Peyer's patch (tissue), 4 donors: Measurements from ENCODE around the gene SPRN. TPM values are rescaled to one million over a fixed set of nuclear protein-coding genes. Genes with fewer than 3 reads are reported as not detected.

Source experiments
- DNase-seq, 3 donors: peaks; one replicate each; pipeline ENCODE4 v3.0.0-alpha.2; 2017 to 2019
- H3K27ac ChIP-seq, 4 donors: fragments of 200-600 bp; sonication (generic); one replicate each; pipeline ENCODE4 v1.5.1; 2016 to 2019
- H3K27me3 ChIP-seq, 2 donors: fragments of 200-600 bp; sonication (generic); one replicate each; pipeline ENCODE4 v1.5.1; 2019
- H3K36me3 ChIP-seq, 3 donors: fragments of 200-600 bp; sonication (generic); one replicate each; pipeline ENCODE4 v1.5.1; 2016 to 2019
- H3K4me1 ChIP-seq, 4 donors: fragments of 200-600 bp; sonication (generic); one replicate each; pipeline ENCODE4 v1.5.1; 2016 to 2019
- H3K4me3 ChIP-seq, 4 donors: fragments of 200-600 bp; sonication (generic); 1 replicate in 3 of 4; 2 replicates in 1 of 4; pipeline ENCODE4 v1.5.1; 2016 to 2019; ENCODE audit warnings: mild to moderate bottlenecking in 1 of 4
- H3K9me3 ChIP-seq, 4 donors: fragments of 200-600 bp; sonication (generic); one replicate each; pipeline ENCODE4 v1.5.1; 2016 to 2019; ENCODE audit warnings: mild to moderate bottlenecking in 1 of 4
- POLR2A ChIP-seq, 2 donors: fragments of 450-650 bp; IDR thresholded peaks; one replicate each; pipeline ENCODE4 v1.5.1; 2017; ENCODE audit warnings: antibody characterized with exemption in 2 of 2, mild to moderate bottlenecking in 2 of 2, moderate library complexity in 2 of 2
- total RNA-seq, 4 donors: library from RNA; depleted of rRNA; stranded (reverse); fragments of >200 nt; gene quantifications; one replicate each; pipeline ENCODE4 v1.1.0, GENCODE V29; 2016
- TF ChIP-seq, protein P1 (sequence below), 6 experiments: fragments of 450-650 bp in 4 of 6; fragments of 200-600 bp in 2 of 6; sonication (generic) in 1 of 6; IDR thresholded peaks; one replicate each; pipeline ENCODE4 v1.5.1; 2017 to 2019; ENCODE audit warnings: antibody characterized with exemption in 6 of 6, mild to moderate bottlenecking in 3 of 6, moderate library complexity in 1 of 6

SPRN gene
- total RNA-seq, 4 donors from 2014 or later: 0.47 TPM; not detected in 3

DNA sequence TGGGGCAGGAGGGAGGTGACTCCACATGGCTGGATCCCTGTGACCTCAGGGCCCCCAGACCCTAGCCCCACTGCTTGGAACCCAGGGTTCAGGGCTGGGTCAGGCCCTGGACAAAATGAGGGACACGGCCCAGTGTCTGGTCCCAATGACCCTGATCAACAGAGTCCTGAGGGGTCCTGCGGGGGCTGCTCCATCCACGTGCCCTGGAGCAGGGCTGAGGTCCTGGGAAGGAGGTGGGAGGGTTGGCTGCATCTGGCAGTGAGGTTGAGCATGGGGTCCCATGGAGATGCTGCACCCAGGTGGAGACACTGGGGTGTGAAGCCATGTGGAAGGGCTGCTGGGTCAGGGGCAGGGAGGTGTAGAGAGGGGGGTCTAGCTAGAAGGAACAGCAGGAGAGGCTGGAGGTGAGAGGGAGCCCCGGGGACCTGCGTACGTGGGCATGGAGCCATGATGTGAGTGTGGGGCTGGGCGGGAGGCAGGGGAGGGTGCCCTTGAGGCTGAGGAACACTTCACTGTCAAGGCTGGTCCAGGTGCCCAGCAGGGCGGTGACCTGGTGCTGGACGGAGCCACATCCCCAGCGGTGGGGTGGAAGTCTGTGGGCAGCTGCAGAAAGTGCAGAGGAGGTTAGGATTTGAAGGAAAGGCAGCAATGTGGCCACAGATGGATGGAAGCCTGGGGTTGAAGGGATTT, 29.9 kb upstream of the SPRN start:
- Histone ChIP-seq H3K27ac (no peak overlapping the region), H3K4me3 (no peak overlapping the region), H3K36me3 (no peaks in the 10 kb centered on the region), H3K27me3 (no peaks in the 10 kb centered on the region), H3K9me3 (no peaks in the 10 kb centered on the region), H3K4me1 (no peaks in the 10 kb centered on the region)
- TF ChIP-seq, protein P1, sequence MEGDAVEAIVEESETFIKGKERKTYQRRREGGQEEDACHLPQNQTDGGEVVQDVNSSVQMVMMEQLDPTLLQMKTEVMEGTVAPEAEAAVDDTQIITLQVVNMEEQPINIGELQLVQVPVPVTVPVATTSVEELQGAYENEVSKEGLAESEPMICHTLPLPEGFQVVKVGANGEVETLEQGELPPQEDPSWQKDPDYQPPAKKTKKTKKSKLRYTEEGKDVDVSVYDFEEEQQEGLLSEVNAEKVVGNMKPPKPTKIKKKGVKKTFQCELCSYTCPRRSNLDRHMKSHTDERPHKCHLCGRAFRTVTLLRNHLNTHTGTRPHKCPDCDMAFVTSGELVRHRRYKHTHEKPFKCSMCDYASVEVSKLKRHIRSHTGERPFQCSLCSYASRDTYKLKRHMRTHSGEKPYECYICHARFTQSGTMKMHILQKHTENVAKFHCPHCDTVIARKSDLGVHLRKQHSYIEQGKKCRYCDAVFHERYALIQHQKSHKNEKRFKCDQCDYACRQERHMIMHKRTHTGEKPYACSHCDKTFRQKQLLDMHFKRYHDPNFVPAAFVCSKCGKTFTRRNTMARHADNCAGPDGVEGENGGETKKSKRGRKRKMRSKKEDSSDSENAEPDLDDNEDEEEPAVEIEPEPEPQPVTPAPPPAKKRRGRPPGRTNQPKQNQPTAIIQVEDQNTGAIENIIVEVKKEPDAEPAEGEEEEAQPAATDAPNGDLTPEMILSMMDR (IDR thresholded peaks at IDR 0.05): no peak
- no peak for TF ChIP-seq POLR2A (IDR thresholded peaks at IDR 0.05)
- DNase-seq: peak in 1 of 3 donors; percentile 3

GRCh38 chr10:133453516-133454203, 29.2 kb upstream of the SPRN start, which contains the start of gene SCART1:
SCART1 (plus strand) TSS chr10:133453945; CDS start chr10:133453998, 53 bp downstream.
- Histone ChIP-seq H3K36me3 (no peaks in the 10 kb centered on the region), H3K4me3 (no peak within 1 kb of the TSS), H3K27me3 (no peaks in the 10 kb centered on the region), H3K4me1 (no peaks in the 10 kb centered on the region), H3K9me3 (no peaks in the 10 kb centered on the region), H3K27ac (no peak within 1 kb of the TSS)
- TF ChIP-seq, protein P1 (IDR thresholded peaks at IDR 0.05): no peak
- TF ChIP-seq POLR2A (IDR thresholded peaks at IDR 0.05): no peak
- peak in 1 of 3 donors; percentile 13 for DNase-seq

GRCh38 chr10:133452453-133452852, 28.0 kb upstream of the SPRN start:
- Histone ChIP-seq H3K36me3 (no peaks in the 10 kb centered on the region), H3K27ac (no peak overlapping the region), H3K4me1 (no peaks in the 10 kb centered on the region), H3K4me3 (no peak overlapping the region), H3K9me3 (peaks cover 0 to 6% (median 0%) of the 10 kb centered on the region in 4 donors), H3K27me3 (no peaks in the 10 kb centered on the region)
- no peak for TF ChIP-seq POLR2A (IDR thresholded peaks at IDR 0.05)
- TF ChIP-seq, protein P1 (IDR thresholded peaks at IDR 0.05): no peak
- DNase-seq: no peak

GRCh38 chr10:133451346-133451745, 26.9 kb upstream of the SPRN start:
- Histone ChIP-seq H3K4me3 (no peak overlapping the region), H3K9me3 (peaks cover 0 to 15% (median 1%) of the 10 kb centered on the region in 4 donors), H3K27me3 (no peaks in the 10 kb centered on the region), H3K4me1 (no peaks in the 10 kb centered on the region), H3K36me3 (no peaks in the 10 kb centered on the region), H3K27ac (no peak overlapping the region)
- no peak for DNase-seq
- no peak for TF ChIP-seq POLR2A (IDR thresholded peaks at IDR 0.05)

- no peaks in the 10 kb centered on the region for H3K36me3 ChIP-seq
- no peak for TF ChIP-seq POLR2A (IDR thresholded peaks at IDR 0.05)
- TF ChIP-seq, protein P1 (IDR thresholded peaks at IDR 0.05): no peak
- no peak overlapping the region for H3K4me3 ChIP-seq
- no peaks in the 10 kb centered on the region for H3K27me3 ChIP-seq
- H3K9me3 ChIP-seq: peaks cover 0 to 22% (median 4%) of the 10 kb centered on the region in 4 donors
- no peak for DNase-seq
- H3K4me1 ChIP-seq: no peaks in the 10 kb centered on the region
- H3K27ac ChIP-seq: no peak overlapping the region
Observed at GRCh38 chr10:133448120-133448519, 23.7 kb upstream of the SPRN start.

DNA sequence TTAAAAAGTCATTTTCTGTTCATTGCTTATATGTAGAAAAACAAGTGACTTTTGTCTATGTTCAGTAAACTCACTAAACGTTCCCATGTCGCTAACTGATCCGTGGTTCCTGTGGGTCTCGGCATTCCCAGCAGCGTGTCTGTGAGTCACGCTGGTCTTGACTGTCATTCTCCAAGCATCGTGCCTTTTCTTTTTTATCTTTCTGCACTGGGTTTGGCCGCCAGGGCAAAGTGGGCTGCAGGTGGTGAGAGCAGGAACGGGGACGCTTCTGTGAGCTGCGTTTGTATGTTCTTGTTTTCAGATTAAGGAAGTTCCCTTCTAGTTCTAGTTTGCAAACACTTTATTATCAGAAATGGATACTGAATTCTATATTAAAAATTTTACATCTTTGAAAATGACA, 22.6 kb upstream of the SPRN start:
- DNase-seq: no peak
- TF ChIP-seq, protein P1 (IDR thresholded peaks at IDR 0.05): no peak
- TF ChIP-seq POLR2A (IDR thresholded peaks at IDR 0.05): no peak
- Histone ChIP-seq H3K27me3 (no peaks in the 10 kb centered on the region), H3K9me3 (peaks cover 0 to 22% (median 4%) of the 10 kb centered on the region in 4 donors), H3K4me3 (no peak overlapping the region), H3K4me1 (no peaks in the 10 kb centered on the region), H3K36me3 (no peaks in the 10 kb centered on the region), H3K27ac (no peak overlapping the region)
